SK-N-SH (cell line): ENCODE measurements around the gene TMEM190. TPM values are rescaled to one million over a fixed set of nuclear protein-coding genes. Genes with fewer than 3 reads are reported as not detected.

Experiments
- CTCF ChIA-PET: fragments of 300-600, 350-600 bp; formaldehyde crosslinking; extraction: SDS; loops from one replicate; lab custom pipeline; 2021; lab: Yijun Ruan, JAX
- POLR2A ChIA-PET: fragments of 350-600 bp; sonication (Branson Sonifier 250); formaldehyde crosslinking; extraction: SDS; loops from one replicate; lab custom pipeline; 2020; ENCODE audit warnings: antibody characterized with exemption, inconsistent platforms; lab: Yijun Ruan, JAX
- DNase-seq: peaks from one replicate; pipeline ENCODE4 v3.0.0; 2012
- H2AFZ ChIP-seq: fragments of 200-600 bp; sonication (generic); 2 replicates; pipeline ENCODE4 v1.8.1; 2016; ENCODE audit warnings: antibody characterized with exemption, mild to moderate bottlenecking, low read depth
- H3F3A ChIP-seq: fragments of 200-600 bp; sonication (generic); replicated peaks from 2 replicates; pipeline ENCODE3; 2016; ENCODE audit warnings: antibody characterized with exemption, mild to moderate bottlenecking; ENCODE audit not compliant: insufficient read depth
- H3K27ac ChIP-seq, 2 experiments: fragments of 200-500 bp in 1 of 2; fragments of 200-600 bp in 1 of 2; sonication (Bioruptor generic) in 1 of 2; sonication (generic), shearing (Covaris generic) in 1 of 2; 2 replicates each; pipeline versions ENCODE4 v1.5.1 to v1.6.1; 2014 to 2016; ENCODE audit warnings: low read depth in 2 of 2, inconsistent platforms in 1 of 2, low read length in 1 of 2, mild to moderate bottlenecking in 1 of 2, mixed read lengths in 1 of 2
- H3K27me3 ChIP-seq: fragments of 200-600 bp; sonication (generic), shearing (Covaris generic); 2 replicates; pipeline ENCODE4 v1.6.1; 2016; ENCODE audit warnings: mixed run types; ENCODE audit not compliant: insufficient read depth
- H3K36me3 ChIP-seq, 2 experiments: fragments of 200-500 bp in 1 of 2; fragments of 200-600 bp in 1 of 2; sonication (Bioruptor generic) in 1 of 2; sonication (generic) in 1 of 2; replicated peaks in 1 of 2; 2 replicates each; pipeline versions ENCODE3 to v1.5.1; 2014 to 2016; ENCODE audit warnings: low read length in 1 of 2, mild to moderate bottlenecking in 1 of 2; ENCODE audit not compliant: insufficient read depth in 2 of 2, control insufficient read depth in 1 of 2
- H3K4me1 ChIP-seq, 2 experiments: fragments of 200-500 bp in 1 of 2; fragments of 200-600 bp in 1 of 2; sonication (Bioruptor generic) in 1 of 2; sonication (generic), shearing (Covaris generic) in 1 of 2; 2 replicates each; pipeline versions ENCODE4 v1.5.1 to v1.6.1; 2014 to 2016; ENCODE audit warnings: low read depth in 1 of 2, low read length in 1 of 2, mixed run types in 1 of 2; ENCODE audit not compliant: insufficient read depth in 2 of 2, control insufficient read depth in 1 of 2
- H3K4me2 ChIP-seq: fragments of 200-600 bp; sonication (generic), shearing (Covaris generic); 2 replicates; pipeline ENCODE4 v1.6.1; 2017; ENCODE audit warnings: mixed run types
- H3K4me3 ChIP-seq, 2 experiments: fragments of 200-500 bp in 1 of 2; fragments of 200-600 bp in 1 of 2; sonication (Bioruptor generic) in 1 of 2; sonication (generic), shearing (Covaris generic) in 1 of 2; 2 replicates each; pipeline versions ENCODE4 v1.5.1 to v1.8.1; 2014 to 2016; ENCODE audit warnings: low read depth in 2 of 2, inconsistent platforms in 1 of 2, low read length in 1 of 2, mild to moderate bottlenecking in 1 of 2, mixed read lengths in 1 of 2, moderate library complexity in 1 of 2
- H3K79me2 ChIP-seq: fragments of 200-600 bp; sonication (generic); 2 replicates; pipeline ENCODE4 v1.8.1; 2017; ENCODE audit warnings: mild to moderate bottlenecking; ENCODE audit not compliant: insufficient read depth
- H3K9ac ChIP-seq: fragments of 200-600 bp; sonication (generic); 2 replicates; pipeline ENCODE4 v1.6.1; 2017; ENCODE audit warnings: mixed run types
- H3K9me2 ChIP-seq: fragments of 200-600 bp; sonication (generic); 2 replicates; pipeline ENCODE4 v1.6.1; 2017; ENCODE audit warnings: mixed run types
- H3K9me3 ChIP-seq: fragments of 200-600 bp; sonication (generic); 2 replicates; pipeline ENCODE4 v1.6.1; 2017; ENCODE audit warnings: mixed run types, mild to moderate bottlenecking, moderate library complexity
- H4K20me1 ChIP-seq: fragments of 200-600 bp; sonication (generic); 2 replicates; pipeline ENCODE4 v1.6.1; 2017; ENCODE audit warnings: mild to moderate bottlenecking, mixed run types; ENCODE audit not compliant: insufficient read depth
- EP300 ChIP-seq, 2 experiments: IDR thresholded peaks; 2 replicates each; pipeline versions ENCODE4 v1.4.0 to v1.6.1; 2012; ENCODE audit warnings: borderline replicate concordance in 1 of 2, low read depth in 1 of 2, low read length in 1 of 2
- FOSL2 ChIP-seq: IDR thresholded peaks from 2 replicates; pipeline ENCODE4 v1.4.0; 2012; ENCODE audit warnings: low read depth, mild to moderate bottlenecking, moderate library complexity, borderline replicate concordance
- FOXJ3 ChIP-seq: sonication (generic); formaldehyde crosslinking; IDR thresholded peaks from 2 replicates; pipeline ENCODE4 v1.5.1; 2020; ENCODE audit warnings: mild to moderate bottlenecking, missing genetic modification reagents
- GATA2 ChIP-seq: sonication (generic); formaldehyde crosslinking; IDR thresholded peaks from 2 replicates; pipeline ENCODE4 v1.5.0; 2020; ENCODE audit warnings: mild to moderate bottlenecking, missing genetic modification reagents
- MAX ChIP-seq: IDR thresholded peaks from 2 replicates; pipeline ENCODE4 v1.4.0; 2012; ENCODE audit warnings: low read depth
- MXI1 ChIP-seq: IDR thresholded peaks from 2 replicates; pipeline ENCODE4 v1.6.1; 2012; ENCODE audit warnings: mild to moderate bottlenecking, low read depth, low read length, improper control_type of control experiment
- PBX3 ChIP-seq: IDR thresholded peaks from 2 replicates; pipeline ENCODE4; 2012
- REST ChIP-seq: IDR thresholded peaks from 2 replicates; pipeline ENCODE4 v1.6.1; 2012; ENCODE audit warnings: mild to moderate bottlenecking, low read depth, low read length, moderate library complexity
- SIN3A ChIP-seq: IDR thresholded peaks from 2 replicates; pipeline ENCODE4 v1.6.1; 2012; ENCODE audit warnings: low read depth, mild to moderate bottlenecking, low read length, moderate library complexity, borderline replicate concordance
- TAF1 ChIP-seq: IDR thresholded peaks from 2 replicates; pipeline ENCODE4 v1.6.1; 2012; ENCODE audit warnings: low read depth, mild to moderate bottlenecking, low read length, moderate library complexity, borderline replicate concordance
- USF1 ChIP-seq: IDR thresholded peaks from 2 replicates; pipeline ENCODE4 v1.4.0; 2012; ENCODE audit warnings: low read depth, borderline replicate concordance
- USF2 ChIP-seq: fragments of 150-350 bp; IDR thresholded peaks from 2 replicates; pipeline ENCODE4 v1.6.1; 2017; ENCODE audit warnings: antibody characterized with exemption, low read length, low read depth, borderline replicate concordance
- WGBS: methylation state at CpG from one replicate; pipeline ENCODE4 v1.1.6; 2017; ENCODE audit warnings: low lambda C conversion rate; 5-methylcytosine and 5-hydroxymethylcytosine counted together
- polyA plus RNA-seq, 3 experiments: library from polyadenylated mRNA; depleted of rRNA; stranded (reverse); fragments of >200 nt; gene quantifications; 2 replicates each; pipeline ENCODE4 v1.2.3, GENCODE V29; 2012

Gene TMEM190
- polyA plus RNA-seq, 1 of the 3 experiments (the other 2 are of a cell fraction): 0.77 TPM

- Histone ChIP-seq H3K79me2 (peaks cover 48% of the 10 kb centered on the region), H3K9me3 (no peaks in the 10 kb centered on the region), H3K4me1 (peaks cover 25 to 56% of the 10 kb centered on the region in 2 experiments; a peak in 3 of 4 replicates), H3F3A (peaks cover 35% of the 10 kb centered on the region), H3K4me3 (peak overlapping the region; percentile 86 to 97), H4K20me1 (peaks cover 56% of the 10 kb centered on the region), H3K9me2 (no peaks in the 10 kb centered on the region), H3K36me3 (peaks cover 40 to 43% of the 10 kb centered on the region in 2 experiments), H3K27ac (peak overlapping the region; percentile 81 to 98; a peak in 2 of 4 replicates), H3K9ac (peak overlapping the region; percentile 97), H3K27me3 (no peaks in the 10 kb centered on the region), H2AFZ (no peak overlapping the region), H3K4me2 (peak overlapping the region; percentile 100)
- WGBS: 0% methylated on average over 15 of the region's 33 CpGs
- TF ChIP-seq USF2: no peak
- TF ChIP-seq MAX: peak; percentile 23; the same call in 1 of the 2 replicates
- no peak for TF ChIP-seq GATA2 (CRISPR knock-in tag)
- 0 out of 2 replicates have a peak, but pooled peaks have one; percentile 4 for TF ChIP-seq PBX3
- peak; percentile 39 for TF ChIP-seq MXI1
- no peak for DNase-seq
- ChIA-PET CTCF (interaction anchor here (0.7 to 5.3 kb wide), 4 partner anchors 32 to 245 kb away, joined by 3 to 22 read pairs (median 14); no protein-coding TSS in a partner anchor), POLR2A (interaction anchor here (1.0 kb wide), 1 partner anchor 13 kb away, joined by 3 read pairs; no protein-coding TSS in a partner anchor)
Measured at GRCh38 chr19:55386493-55386971, 9.9 kb downstream of the TMEM190 start.

- no peak for DNase-seq
- Histone ChIP-seq H3K4me1 (peaks cover 25 to 56% of the 10 kb centered on the region in 2 experiments; a peak in 3 of 4 replicates), H3K79me2 (peaks cover 48% of the 10 kb centered on the region), H3K36me3 (peaks cover 43 to 45% of the 10 kb centered on the region in 2 experiments), H4K20me1 (peaks cover 65% of the 10 kb centered on the region), H3F3A (peaks cover 39% of the 10 kb centered on the region), H3K9me2 (no peaks in the 10 kb centered on the region), H3K27ac (no peak overlapping the region; a peak in 1 of 4 replicates), H3K9ac (peak overlapping the region; percentile 97), H3K27me3 (no peaks in the 10 kb centered on the region), H3K9me3 (no peaks in the 10 kb centered on the region), H3K4me2 (peak overlapping the region; percentile 100), H2AFZ (no peak overlapping the region), H3K4me3 (peak overlapping the region; percentile 86 to 97)
- ChIA-PET CTCF (interaction anchor here (1.2 to 5.3 kb wide), 5 partner anchors 12 to 246 kb away, joined by 3 to 22 read pairs (median 8); partner anchors contain the start of gene ZNF865), POLR2A (interaction anchor here (1.0 to 1.3 kb wide), 2 partner anchors 12 to 20 kb away, joined by 3 read pairs; no protein-coding TSS in a partner anchor)
- WGBS: 62% methylated on average over 14 of the region's 24 CpGs
- TF ChIP-seq FOSL2 (no peak), PBX3 (no peak), SIN3A (no peak), EP300 (IDR thresholded peaks at IDR 0.05; ENCODE audit: borderline replicate concordance in 1 of 2, low read depth in 1 of 2, low read length in 1 of 2) (no peak), FOXJ3 (CRISPR knock-in tag) (no peak), MXI1 (no peak), USF1 (no peak), REST (no peak), USF2 (no peak), TAF1 (no peak)
Measured at GRCh38 chr19:55387736-55388497, 11.3 kb downstream of the TMEM190 start.
